ENCODE measurements around the gene SIM2. TPM values are rescaled to one million over a fixed set of nuclear protein-coding genes. Genes with fewer than 3 reads are reported as not detected.

SIM2 gene
- total and polyA plus RNA-seq, 3 donors from 2014 or later, result 0.19 to 0.90 (median 0.71) TPM

- no peak for TF ChIP-seq CTCF (IDR thresholded peaks at IDR 0.05)
- TF ChIP-seq POLR2A (IDR thresholded peaks at IDR 0.05), result no peak
- Histone ChIP-seq H3K36me3 (ENCODE audit: low read depth, missing control alignments) (no peaks in the 10 kb centered on the region), H3K4me3 (no peak overlapping the region), H3K27me3 (no peaks in the 10 kb centered on the region), H3K4me1 (no peaks in the 10 kb centered on the region), H3K9me3 (no peaks in the 10 kb centered on the region), H3K27ac (no peak overlapping the region)
- intact Hi-C loops (cut with DNase I; ENCODE audit: low total_unique reads), result no loop called here
- WGBS, 2 donors, result 67 to 82% methylated on average over 5 to 14 of the region's 14 CpGs
- DNase-seq, result no peak
Measured at GRCh38 chr21:36732217-36732616, 33.3 kb downstream of the SIM2 start.

DNA sequence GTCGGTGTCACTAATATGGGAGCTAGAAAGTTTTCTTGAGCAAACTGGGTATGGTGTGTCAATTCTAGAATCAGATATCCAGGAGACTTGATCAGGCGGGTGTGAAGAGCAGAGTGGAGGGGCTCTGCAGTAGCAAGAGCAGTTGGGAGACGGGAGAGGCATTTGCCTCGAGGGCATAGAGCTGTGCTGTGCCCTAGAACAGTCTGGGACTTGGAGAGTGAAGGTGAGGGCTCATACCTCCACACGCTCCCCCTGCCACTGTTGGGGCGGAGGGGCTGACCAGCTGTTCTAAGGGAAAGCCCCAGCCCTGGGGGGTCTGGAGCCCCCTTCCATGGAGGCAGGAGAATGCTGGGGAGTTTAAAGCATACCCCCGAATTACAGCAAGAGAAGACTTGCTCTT lies 33.8 kb downstream of the SIM2 start:
- H3K36me3 ChIP-seq (ENCODE audit: low read depth, missing control alignments), result no peaks in the 10 kb centered on the region
- intact Hi-C loops (cut with DNase I; ENCODE audit: low total_unique reads), result no loop called here
- H3K4me3 ChIP-seq, result no peak overlapping the region
- no peak for DNase-seq
- H3K27ac ChIP-seq, result no peak overlapping the region
- TF ChIP-seq POLR2A (IDR thresholded peaks at IDR 0.05), result no peak
- no peak for TF ChIP-seq CTCF (IDR thresholded peaks at IDR 0.05)
- no peaks in the 10 kb centered on the region for H3K9me3 ChIP-seq
- WGBS, 2 donors, result 91 to 93% methylated on average over 7 of the region's 7 CpGs
- no peaks in the 10 kb centered on the region for H3K4me1 ChIP-seq
- no peaks in the 10 kb centered on the region for H3K27me3 ChIP-seq

- H3K9me3 ChIP-seq, result no peaks in the 10 kb centered on the region
- no peaks in the 10 kb centered on the region for H3K36me3 ChIP-seq (ENCODE audit: low read depth, missing control alignments)
- no peak overlapping the region for H3K27ac ChIP-seq
- DNase-seq, result no peak
- H3K4me1 ChIP-seq, result no peaks in the 10 kb centered on the region
- H3K27me3 ChIP-seq, result no peaks in the 10 kb centered on the region
- TF ChIP-seq CTCF (IDR thresholded peaks at IDR 0.05) (no peak), POLR2A (IDR thresholded peaks at IDR 0.05) (no peak)
- 93 to 99% methylated on average over 3 to 6 of the region's 6 CpGs for WGBS, 2 donors
- intact Hi-C loops (cut with DNase I; ENCODE audit: low total_unique reads), result no loop called here
- no peak overlapping the region for H3K4me3 ChIP-seq
Measured at GRCh38 chr21:36733857-36734256, 34.9 kb downstream of the SIM2 start.

DNA sequence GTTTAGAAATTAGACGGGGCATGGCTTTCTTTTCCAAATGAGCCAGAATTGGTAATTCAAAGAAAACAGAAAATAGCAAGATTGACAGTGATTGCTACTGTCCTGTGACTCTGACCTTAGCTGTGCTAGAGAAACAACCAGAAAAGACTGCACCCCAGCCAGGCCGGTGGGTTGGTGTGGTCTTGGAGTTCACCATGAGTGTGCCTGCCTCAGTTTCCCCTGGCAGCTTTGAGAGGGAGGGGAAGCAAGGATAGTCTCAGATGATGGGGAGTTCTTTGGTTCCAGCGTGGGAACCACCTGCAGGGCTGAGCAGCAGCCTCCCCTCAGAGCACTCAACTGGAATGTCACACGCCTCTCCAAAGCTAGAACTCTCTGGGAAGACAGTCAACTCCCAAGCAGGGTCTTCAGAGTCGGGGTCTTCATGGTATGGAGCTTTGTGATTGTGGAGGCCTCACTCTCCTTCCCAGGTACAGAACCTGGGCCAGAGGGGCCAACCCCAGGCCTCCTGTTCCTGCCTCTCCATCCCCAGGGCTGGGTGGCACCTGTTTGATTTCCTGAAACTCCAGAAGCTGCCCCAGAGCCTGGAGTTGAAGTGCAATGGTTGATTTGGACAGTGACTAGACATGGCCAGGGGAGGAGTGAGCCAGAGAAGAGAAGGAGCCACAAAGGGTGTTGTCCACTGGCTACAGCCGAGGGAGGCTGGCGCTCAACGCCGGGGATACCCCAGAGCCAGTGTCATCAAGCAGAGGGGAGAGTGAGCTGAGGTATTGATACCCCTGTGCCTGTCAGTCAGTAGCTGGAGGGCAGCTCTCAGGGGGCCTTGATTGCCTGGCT lies 35.7 kb downstream of the SIM2 start:
- Histone ChIP-seq H3K4me3 (no peak overlapping the region), H3K9me3 (no peaks in the 10 kb centered on the region), H3K27ac (no peak overlapping the region), H3K36me3 (ENCODE audit: low read depth, missing control alignments) (no peaks in the 10 kb centered on the region), H3K4me1 (no peaks in the 10 kb centered on the region), H3K27me3 (no peaks in the 10 kb centered on the region)
- no peak for DNase-seq
- intact Hi-C loops (cut with DNase I; ENCODE audit: low total_unique reads), result no loop called here
- 97 to 98% methylated on average over 8 to 9 of the region's 9 CpGs for WGBS, 2 donors
- no peak for TF ChIP-seq CTCF (IDR thresholded peaks at IDR 0.05)
- no peak for TF ChIP-seq POLR2A (IDR thresholded peaks at IDR 0.05)

DNA sequence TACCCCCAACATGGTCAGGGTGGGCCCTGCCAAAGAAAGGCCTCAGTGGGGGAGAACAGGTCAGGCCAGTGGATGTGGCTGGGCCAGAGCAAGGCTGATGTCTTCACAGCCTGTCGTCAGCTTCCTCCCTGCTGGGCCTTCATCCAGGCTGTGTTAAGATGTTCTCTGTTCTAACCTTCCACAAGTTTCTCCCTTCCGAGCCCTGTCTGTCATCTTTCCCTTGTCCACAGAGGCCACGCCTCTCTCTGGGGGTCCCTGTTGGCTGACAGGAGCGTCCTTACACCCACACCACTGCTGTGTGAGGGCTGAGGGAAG lies 36.2 kb downstream of the SIM2 start:
- no peak overlapping the region for H3K27ac ChIP-seq
- WGBS, 2 donors, result 73 to 88% methylated on average over 3 to 4 of the region's 4 CpGs
- intact Hi-C loops (cut with DNase I; ENCODE audit: low total_unique reads), result no loop called here
- no peaks in the 10 kb centered on the region for H3K36me3 ChIP-seq (ENCODE audit: low read depth, missing control alignments)
- no peak for DNase-seq
- TF ChIP-seq POLR2A (IDR thresholded peaks at IDR 0.05) (no peak), CTCF (IDR thresholded peaks at IDR 0.05) (no peak)
- H3K9me3 ChIP-seq, result no peaks in the 10 kb centered on the region
- no peaks in the 10 kb centered on the region for H3K27me3 ChIP-seq
- H3K4me1 ChIP-seq, result no peaks in the 10 kb centered on the region
- H3K4me3 ChIP-seq, result no peak overlapping the region

Measured in testis (tissue), 3 donors.